ENCODE data around the gene NEAT1. TPM values are rescaled to one million over a fixed set of nuclear protein-coding genes. Genes with fewer than 3 reads are reported as not detected.

NEAT1 gene
- polyA plus RNA-seq, 1 donor from 2014 or later, result 1.2 TPM

GRCh38 chr11:65420979-65421793 is 1.4 kb upstream of the NEAT1 start:
- Mint-ChIP-seq H3K4me1 (peaks cover 35 to 39% (median 36%) of the 10 kb centered on the region in 3 donors), H3K36me3 (peaks cover 7% of the 10 kb centered on the region), H3K27me3 (no peaks in the 10 kb centered on the region)

GRCh38 chr11:65421794-65422632 is 585 bp upstream of the NEAT1 start:
- H3K4me1 Mint-ChIP-seq, result peaks cover 30 to 43% (median 42%) of the 10 kb centered on the region in 3 donors
- no peaks in the 10 kb centered on the region for H3K9me3 Mint-ChIP-seq
- H3K4me3 Mint-ChIP-seq, result peak overlapping the region; percentile 86 to 98 (median 96)
- peak overlapping the region; percentile 95 to 100 (median 98) for H3K27ac Mint-ChIP-seq
- H3K36me3 Mint-ChIP-seq, result peaks cover 7% of the 10 kb centered on the region
- H3K27me3 Mint-ChIP-seq, result no peaks in the 10 kb centered on the region

More at GRCh38 chr11:65420979-65421793, 1.4 kb upstream of the NEAT1 start:
- H3K4me3 Mint-ChIP-seq, result peak overlapping the region; percentile 86 to 98 (median 96)
- H3K9me3 Mint-ChIP-seq, result no peaks in the 10 kb centered on the region
- peak overlapping the region; percentile 95 to 100 (median 98) for H3K27ac Mint-ChIP-seq

GRCh38 chr11:65423516-65424204 is 1.1 kb downstream of the NEAT1 start:
- Mint-ChIP-seq H3K9me3 (no peaks in the 10 kb centered on the region), H3K27ac (peak overlapping the region; percentile 95 to 100 (median 98)), H3K4me1 (peaks cover 37 to 46% (median 46%) of the 10 kb centered on the region in 3 donors), H3K27me3 (no peaks in the 10 kb centered on the region), H3K4me3 (peak overlapping the region; percentile 86 to 98 (median 96)), H3K36me3 (peaks cover 7% of the 10 kb centered on the region)

GRCh38 chr11:65424205-65425104 is 1.9 kb downstream of the NEAT1 start:
- no peaks in the 10 kb centered on the region for H3K9me3 Mint-ChIP-seq
- peaks cover 7% of the 10 kb centered on the region for H3K36me3 Mint-ChIP-seq
- H3K4me1 Mint-ChIP-seq, result peaks cover 35 to 48% (median 47%) of the 10 kb centered on the region in 3 donors
- no peaks in the 10 kb centered on the region for H3K27me3 Mint-ChIP-seq
- H3K27ac Mint-ChIP-seq, result peak overlapping the region; percentile 95 to 100 (median 98)
- peak overlapping the region; percentile 86 to 98 (median 96) for H3K4me3 Mint-ChIP-seq

- H3K27me3 Mint-ChIP-seq, result no peaks in the 10 kb centered on the region
- H3K4me1 Mint-ChIP-seq, result peaks cover 37 to 52% (median 51%) of the 10 kb centered on the region in 3 donors
- peak overlapping the region; percentile 86 to 98 (median 96) for H3K4me3 Mint-ChIP-seq
- H3K36me3 Mint-ChIP-seq, result peaks cover 7% of the 10 kb centered on the region
- H3K27ac Mint-ChIP-seq, result peak overlapping the region; percentile 95 to 100 (median 98)
- no peaks in the 10 kb centered on the region for H3K9me3 Mint-ChIP-seq
These were observed 2.7 kb downstream of the NEAT1 start for GRCh38 chr11:65425105-65425970.

- H3K4me1 Mint-ChIP-seq, result peaks cover 43 to 53% (median 53%) of the 10 kb centered on the region in 3 donors
- H3K27ac Mint-ChIP-seq, result peak overlapping the region; percentile 95 to 100 (median 98)
- peaks cover 9% of the 10 kb centered on the region for H3K36me3 Mint-ChIP-seq
- H3K4me3 Mint-ChIP-seq, result peak overlapping the region; percentile 86 to 98 (median 96)
- H3K27me3 Mint-ChIP-seq, result no peaks in the 10 kb centered on the region
- H3K9me3 Mint-ChIP-seq, result no peaks in the 10 kb centered on the region
These were observed 3.6 kb downstream of the NEAT1 start for GRCh38 chr11:65425971-65426838.

- H3K9me3 Mint-ChIP-seq, result no peaks in the 10 kb centered on the region
- H3K4me1 Mint-ChIP-seq, result peaks cover 49 to 59% (median 59%) of the 10 kb centered on the region in 3 donors
- peak overlapping the region; percentile 95 to 100 (median 98) for H3K27ac Mint-ChIP-seq
- H3K4me3 Mint-ChIP-seq, result peak overlapping the region; percentile 86 to 98 (median 96)
- peaks cover under 1% of the 10 kb centered on the region for H3K27me3 Mint-ChIP-seq
- H3K36me3 Mint-ChIP-seq, result peaks cover 9% of the 10 kb centered on the region
These were observed 4.5 kb downstream of the NEAT1 start for GRCh38 chr11:65426839-65427690.

- peak overlapping the region; percentile 86 to 98 (median 96) for H3K4me3 Mint-ChIP-seq
- H3K27ac Mint-ChIP-seq, result peak overlapping the region; percentile 95 to 100 (median 98)
- H3K4me1 Mint-ChIP-seq, result peaks cover 54 to 64% (median 64%) of the 10 kb centered on the region in 3 donors
- H3K9me3 Mint-ChIP-seq, result no peaks in the 10 kb centered on the region
- H3K36me3 Mint-ChIP-seq, result peaks cover 7% of the 10 kb centered on the region
- peaks cover 3% of the 10 kb centered on the region for H3K27me3 Mint-ChIP-seq
These were observed 5.3 kb downstream of the NEAT1 start for GRCh38 chr11:65427691-65428577.

GRCh38 chr11:65428578-65429067 is 6.0 kb downstream of the NEAT1 start:
- Mint-ChIP-seq H3K9me3 (no peaks in the 10 kb centered on the region), H3K4me3 (peak overlapping the region; percentile 86 to 98 (median 96)), H3K4me1 (peaks cover 58 to 68% (median 67%) of the 10 kb centered on the region in 3 donors), H3K27me3 (peaks cover 3% of the 10 kb centered on the region), H3K36me3 (peaks cover 6% of the 10 kb centered on the region), H3K27ac (peak overlapping the region; percentile 95 to 100 (median 98))

GRCh38 chr11:65429068-65429681 is 6.6 kb downstream of the NEAT1 start:
- Mint-ChIP-seq H3K27ac (peak overlapping the region; percentile 86 to 96 (median 94)), H3K9me3 (no peaks in the 10 kb centered on the region), H3K36me3 (peaks cover 6% of the 10 kb centered on the region), H3K4me3 (peak overlapping the region; percentile 66 to 98 (median 83)), H3K4me1 (peaks cover 58 to 71% (median 66%) of the 10 kb centered on the region in 3 donors), H3K27me3 (peaks cover 3% of the 10 kb centered on the region)
